Ovary (tissue), 3 donors: ENCODE measurements around the gene IVD.

Source experiments
- CTCF ChIP-seq, 3 donors: fragments of 450-650 bp in 2 of 3; fragments of 200-600 bp in 1 of 3; IDR thresholded peaks; one replicate each; pipeline versions ENCODE4 v1.5.1 to v1.8.0; 2016 to 2022; ENCODE audit warnings: antibody characterized with exemption in 3 of 3, mild to moderate bottlenecking in 1 of 3
- POLR2A ChIP-seq: fragments of 450-650 bp; IDR thresholded peaks from one replicate; pipeline ENCODE4 v1.6.1; 2017; ENCODE audit warnings: antibody characterized with exemption, mild to moderate bottlenecking, moderate library complexity
- donor health status: DM: no; HTN: no; CAD: no.

- no peak for TF ChIP-seq CTCF (IDR thresholded peaks at IDR 0.05)
- no peak for TF ChIP-seq POLR2A
Measured at GRCh38 chr15:40397688-40398412, 7.7 kb upstream of the IVD start.
